ENCODE results near the gene CSF3R.

Gene CSF3R

GRCh38 chr1:36463463-36463802 lies 19.3 kb downstream of the CSF3R start:
- no peak for DNase-seq (ENCODE audit: low read depth in 2 of 3, low spot score in 2 of 3)

GRCh38 chr1:36458910-36459309 lies 23.8 kb downstream of the CSF3R start:
- DNase-seq (ENCODE audit: low read depth in 2 of 3, low spot score in 2 of 3) = no peak

GRCh38 chr1:36457691-36458090 lies 25.0 kb downstream of the CSF3R start:
- no peak for DNase-seq (ENCODE audit: low read depth in 2 of 3, low spot score in 2 of 3)

- no peak for DNase-seq (ENCODE audit: low read depth in 2 of 3, low spot score in 2 of 3)
Observed at GRCh38 chr1:36456391-36456928, 26.3 kb downstream of the CSF3R start.

GRCh38 chr1:36455386-36455785 lies 27.3 kb downstream of the CSF3R start:
- DNase-seq (ENCODE audit: low read depth in 2 of 3, low spot score in 2 of 3) = no peak

- no peak for DNase-seq (ENCODE audit: low read depth in 2 of 3, low spot score in 2 of 3)
Observed at GRCh38 chr1:36453600-36454388, 28.9 kb downstream of the CSF3R start.

GRCh38 chr1:36453051-36453450 lies 29.7 kb downstream of the CSF3R start:
- no peak for DNase-seq (ENCODE audit: low read depth in 2 of 3, low spot score in 2 of 3)

GRCh38 chr1:36450919-36451305 lies 31.8 kb downstream of the CSF3R start:
- DNase-seq (ENCODE audit: low read depth in 2 of 3, low spot score in 2 of 3) = no peak

- peak; percentile 68 to 76 (median 71) for DNase-seq (ENCODE audit: low read depth in 2 of 3, low spot score in 2 of 3)
Observed at GRCh38 chr1:36450270-36450918, 32.3 kb downstream of the CSF3R start, which contains the start of gene OSCP1. TSS of gene OSCP1 (minus strand) at chr1:36450451. CDS start at chr1:36450369, 82 bp downstream.

- no peak for DNase-seq (ENCODE audit: low read depth in 2 of 3, low spot score in 2 of 3)
Observed at GRCh38 chr1:36448530-36449056, 34.1 kb downstream of the CSF3R start.

GRCh38 chr1:36447450-36447849 lies 35.3 kb downstream of the CSF3R start:
- DNase-seq (ENCODE audit: low read depth in 2 of 3, low spot score in 2 of 3) = no peak

GRCh38 chr1:36446746-36447145 lies 36.0 kb downstream of the CSF3R start:
- no peak for DNase-seq (ENCODE audit: low read depth in 2 of 3, low spot score in 2 of 3)

- DNase-seq (ENCODE audit: low read depth in 2 of 3, low spot score in 2 of 3) = no peak
Observed at GRCh38 chr1:36446271-36446670, 36.4 kb downstream of the CSF3R start.

GRCh38 chr1:36443297-36443696 lies 39.4 kb downstream of the CSF3R start:
- DNase-seq (ENCODE audit: low read depth in 2 of 3, low spot score in 2 of 3) = no peak

- DNase-seq (ENCODE audit: low read depth in 2 of 3, low spot score in 2 of 3) = no peak
Observed at GRCh38 chr1:36442337-36442736, 40.4 kb downstream of the CSF3R start.

- no peak for DNase-seq (ENCODE audit: low read depth in 2 of 3, low spot score in 2 of 3)
Observed at GRCh38 chr1:36440646-36441045, 42.1 kb downstream of the CSF3R start.

GRCh38 chr1:36440044-36440443 lies 42.7 kb downstream of the CSF3R start:
- DNase-seq (ENCODE audit: low read depth in 2 of 3, low spot score in 2 of 3) = no peak

GRCh38 chr1:36438715-36439114 lies 44.0 kb downstream of the CSF3R start:
- DNase-seq (ENCODE audit: low read depth in 2 of 3, low spot score in 2 of 3) = no peak

GRCh38 chr1:36436821-36437220 lies 45.9 kb downstream of the CSF3R start:
- DNase-seq (ENCODE audit: low read depth in 2 of 3, low spot score in 2 of 3) = no peak

GRCh38 chr1:36433102-36433501 lies 49.6 kb downstream of the CSF3R start:
- DNase-seq (ENCODE audit: low read depth in 2 of 3, low spot score in 2 of 3) = no peak

- DNase-seq (ENCODE audit: low read depth in 2 of 3, low spot score in 2 of 3) = no peak
Observed at GRCh38 chr1:36432616-36433015, 50.1 kb downstream of the CSF3R start.

- no peak for DNase-seq (ENCODE audit: low read depth in 2 of 3, low spot score in 2 of 3)
Observed at GRCh38 chr1:36425791-36426190, 56.9 kb downstream of the CSF3R start.
